Measurements from ENCODE around the gene MLC1.

MLC1 gene

GRCh38 chr22:50034126-50035081, 50.8 kb downstream of the MLC1 start:
- no peak for DNase-seq

GRCh38 chr22:50032941-50033601, 52.2 kb downstream of the MLC1 start:
- no peak for DNase-seq

GRCh38 chr22:50032109-50032871, 52.9 kb downstream of the MLC1 start:
- no peak for DNase-seq

- no peak for DNase-seq
These were observed 53.8 kb downstream of the MLC1 start for GRCh38 chr22:50031189-50032091.

- peak; percentile 77 for DNase-seq
These were observed 54.7 kb downstream of the MLC1 start for GRCh38 chr22:50030297-50031188.

GRCh38 chr22:50027639-50028537, 57.3 kb downstream of the MLC1 start:
- peak; percentile 63 to 72 for DNase-seq

GRCh38 chr22:50025993-50026392, 59.2 kb downstream of the MLC1 start:
- DNase-seq, result no peak

GRCh38 chr22:50022171-50022819, 62.9 kb downstream of the MLC1 start:
- no peak for DNase-seq

GRCh38 chr22:50020606-50021005, 64.6 kb downstream of the MLC1 start:
- DNase-seq, result no peak

- DNase-seq, result no peak
These were observed 65.9 kb downstream of the MLC1 start for GRCh38 chr22:50019316-50019715.

- peak in 1 of 2 experiments; percentile 30 for DNase-seq
These were observed 66.5 kb downstream of the MLC1 start for GRCh38 chr22:50018608-50019285.

GRCh38 chr22:50017701-50018224, 67.5 kb downstream of the MLC1 start:
- no peak for DNase-seq

- peak; percentile 65 to 71 for DNase-seq
These were observed 68.1 kb downstream of the MLC1 start for GRCh38 chr22:50016988-50017700.

- DNase-seq, result no peak
These were observed 68.8 kb downstream of the MLC1 start for GRCh38 chr22:50016308-50016987.

GRCh38 chr22:50015451-50016307, 69.5 kb downstream of the MLC1 start:
- DNase-seq, result no peak

Measured in activated CD4-positive, alpha-beta T cell treated with anti-CD3 and anti-CD28 coated beads, Interleukin-2, amount 50 U/mL, for 4 hours (primary cell).